Activated CD8-positive, alpha-beta T cell treated with anti-CD3 and anti-CD28 coated beads for 36 hours (primary cell): Measurements from ENCODE around the gene TSR1. TPM values are rescaled to one million over a fixed set of nuclear protein-coding genes. Genes with fewer than 3 reads are reported as not detected.

Source experiments
- ATAC-seq: fragments of 200-7000 bp; cut with Tn5 transposase; one replicate; pipeline ENCODE4 v1.10.0; 2021; ENCODE audit warnings: mild to moderate bottlenecking, moderate library complexity
- CTCF ChIA-PET: fragments of 350-600 bp; sonication (Branson Sonifier 250); formaldehyde crosslinking; loops from one replicate; lab custom pipeline; 2021; ENCODE audit warnings: antibody characterized with exemption; lab: Charles Lee
- POLR2A ChIA-PET: fragments of 350-600 bp; sonication (Branson Sonifier 250); formaldehyde crosslinking; loops from one replicate; lab custom pipeline; 2021; ENCODE audit warnings: antibody characterized with exemption; lab: Charles Lee
- DNase-seq: peaks from one replicate; pipeline ENCODE4 v3.0.0-alpha.2; 2020
- H3K27ac Mint-ChIP-seq: one replicate; pipeline ENCODE4 v1.8.0; 2021; ENCODE audit warnings: mild to moderate bottlenecking, mixed read lengths
- H3K27me3 Mint-ChIP-seq: one replicate; pipeline ENCODE4 v1.8.0; 2021; ENCODE audit warnings: mixed read lengths
- H3K36me3 Mint-ChIP-seq: one replicate; pipeline ENCODE4 v1.8.0; 2021; ENCODE audit warnings: low read depth, mixed read lengths
- H3K4me1 Mint-ChIP-seq: one replicate; pipeline ENCODE4 v1.8.0; 2021; ENCODE audit warnings: low read depth, mixed read lengths
- H3K4me3 Mint-ChIP-seq: one replicate; pipeline ENCODE4 v1.8.0; 2021; ENCODE audit warnings: mild to moderate bottlenecking, moderate library complexity, mixed read lengths
- H3K9me3 Mint-ChIP-seq: one replicate; pipeline ENCODE4 v1.8.0; 2021; ENCODE audit warnings: mixed read lengths
- CTCF ChIP-seq: fragments of 200-600 bp; IDR thresholded peaks from one replicate; pipeline ENCODE4 v1.8.0; 2022; ENCODE audit warnings: antibody characterized with exemption, mild to moderate bottlenecking
- intact Hi-C: fragments of 100-400 bp; cut with micrococcal nuclease; formaldehyde crosslinking; loops from one replicate; pipeline ENCODE4 v1.10.0; 2022
- total RNA-seq, 2 experiments: library from RNA; stranded (reverse); gene quantifications; one replicate each; pipeline ENCODE4 v1.2.3, GENCODE V29; 2021

TSR1 gene
- total RNA-seq, 2 experiments from 2014 or later = 75.8 to 79.4 TPM

DNA sequence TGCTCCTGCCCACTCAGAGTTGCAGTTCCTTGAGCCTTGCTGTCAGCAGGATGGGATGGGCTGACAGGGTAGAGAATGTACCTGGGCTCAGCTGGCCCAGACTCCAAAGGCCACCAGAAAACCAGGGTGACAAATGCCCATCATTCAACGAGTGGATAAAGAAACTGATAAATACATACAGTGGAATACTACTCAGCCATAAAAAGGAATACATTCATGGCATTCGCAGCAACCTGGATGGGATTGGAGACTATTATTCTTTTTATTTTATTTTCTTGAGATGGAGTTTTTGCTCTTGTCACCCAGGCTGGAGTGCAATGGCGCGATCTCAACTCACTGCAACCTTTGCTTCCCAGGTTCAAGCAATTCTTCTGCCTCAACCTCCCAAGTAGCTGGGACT is 21.0 kb upstream of the TSR1 start:
- intact Hi-C loops = no loop called here

DNA sequence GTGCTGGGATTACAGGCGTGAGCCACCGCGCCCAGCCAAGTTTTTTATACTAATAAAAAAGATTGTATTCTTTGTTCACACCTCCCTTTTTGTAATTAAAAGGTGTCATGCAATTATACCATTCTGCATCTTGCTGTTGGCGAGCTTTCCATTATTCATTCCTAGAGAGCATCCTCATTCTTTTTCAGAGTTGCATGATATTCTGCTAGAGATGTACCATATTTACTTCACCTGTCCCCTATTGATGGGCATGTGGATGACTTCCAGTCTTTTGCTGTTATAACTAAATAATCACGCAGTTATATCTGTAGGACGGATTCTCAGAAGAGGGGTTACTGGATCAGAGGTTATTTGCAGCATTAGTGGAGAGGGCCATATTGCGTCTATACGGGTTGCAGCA is 18.1 kb upstream of the TSR1 start:
- no peaks in the 10 kb centered on the region for H3K9me3 Mint-ChIP-seq
- intact Hi-C loops = no loop called here
- H3K36me3 Mint-ChIP-seq = peaks cover 2% of the 10 kb centered on the region
- no peak for TF ChIP-seq CTCF
- peaks cover 16% of the 10 kb centered on the region for H3K4me1 Mint-ChIP-seq
- ATAC-seq (no peak), DNase-seq (no peak)
- H3K27me3 Mint-ChIP-seq = no peaks in the 10 kb centered on the region
- CTCF ChIA-PET = interaction anchor here (1.1 to 3.0 kb wide), 9 partner anchors 13 to 62 kb away, joined by 3 to 20 read pairs (median 6); partner anchors contain the start of gene TSR1
- peak overlapping the region; percentile 28 for H3K27ac Mint-ChIP-seq
- POLR2A ChIA-PET = interaction anchor here (0.7 to 1.5 kb wide), 2 partner anchors 16 to 21 kb away, joined by 6 read pairs; no protein-coding TSS in a partner anchor
- no peak overlapping the region for H3K4me3 Mint-ChIP-seq

More for the DNA sequence above, 21.0 kb upstream of the TSR1 start:
- Mint-ChIP-seq H3K27me3 (no peaks in the 10 kb centered on the region), H3K36me3 (peaks cover 2% of the 10 kb centered on the region), H3K4me1 (peaks cover 16% of the 10 kb centered on the region), H3K4me3 (no peak overlapping the region), H3K27ac (no peak overlapping the region), H3K9me3 (no peaks in the 10 kb centered on the region)
- DNase-seq (no peak), ATAC-seq (no peak)
- POLR2A ChIA-PET = interaction anchor here (0.6 kb wide), 1 partner anchor 69 kb away, joined by 3 read pairs; no protein-coding TSS in a partner anchor
- CTCF ChIA-PET = interaction anchor here (2.0 kb wide), 1 partner anchor 59 kb away, joined by 8 read pairs; no protein-coding TSS in a partner anchor
- TF ChIP-seq CTCF = no peak

GRCh38 chr17:2351269-2351668 is 15.0 kb upstream of the TSR1 start:
- no peak overlapping the region for H3K4me3 Mint-ChIP-seq
- H3K36me3 Mint-ChIP-seq = no peaks in the 10 kb centered on the region
- no peaks in the 10 kb centered on the region for H3K27me3 Mint-ChIP-seq
- no peak for DNase-seq
- TF ChIP-seq CTCF = no peak
- no peak for ATAC-seq
- POLR2A ChIA-PET = interaction anchor here (0.6 to 1.1 kb wide), 3 partner anchors 10 to 1986 kb away, joined by 3 read pairs; no protein-coding TSS in a partner anchor
- H3K27ac Mint-ChIP-seq = no peak overlapping the region
- H3K9me3 Mint-ChIP-seq = no peaks in the 10 kb centered on the region
- intact Hi-C loops = no loop called here
- peaks cover 16% of the 10 kb centered on the region for H3K4me1 Mint-ChIP-seq
- CTCF ChIA-PET = interaction anchor here (1.1 kb wide), 1 partner anchor 31 kb away, joined by 3 read pairs; no protein-coding TSS in a partner anchor

- CTCF ChIA-PET = interaction anchor here (1.0 to 2.6 kb wide), 3 partner anchors 10 to 289 kb away, joined by 3 to 9 read pairs (median 3); no protein-coding TSS in a partner anchor
- no peak overlapping the region for H3K27ac Mint-ChIP-seq
- no peak for TF ChIP-seq CTCF
- no peaks in the 10 kb centered on the region for H3K9me3 Mint-ChIP-seq
- POLR2A ChIA-PET = interaction anchor here (0.6 to 1.2 kb wide), 6 partner anchors 12 to 30 kb away, joined by 3 to 4 read pairs (median 3); partner anchors contain the start of gene TSR1
- ATAC-seq (no peak), DNase-seq (no peak)
- H3K4me1 Mint-ChIP-seq = peaks cover 8% of the 10 kb centered on the region
- no peaks in the 10 kb centered on the region for H3K27me3 Mint-ChIP-seq
- intact Hi-C loops = no loop called here
- peaks cover 4% of the 10 kb centered on the region for H3K36me3 Mint-ChIP-seq
- H3K4me3 Mint-ChIP-seq = no peak overlapping the region
Observed at GRCh38 chr17:2347805-2348685, 11.8 kb upstream of the TSR1 start.
